Brain pericyte (primary cell): ENCODE measurements around the gene ANP32D.
"Not testable (repeated sequence)": the region's sequence is repeated elsewhere in the genome, so short reads cannot be mapped to it uniquely, and the experiment has no call there.

Source experiments
- DNase-seq: peaks from one replicate; pipeline ENCODE4 v3.0.0-alpha.2; 2012; ENCODE audit warnings: low read depth, low spot score

ANP32D gene

GRCh38 chr12:48500281-48500680 is 27.9 kb downstream of the ANP32D start:
- not testable (repeated sequence) for DNase-seq

- DNase-seq, result not testable (repeated sequence)
Measured at GRCh38 chr12:48506836-48507235, 34.5 kb downstream of the ANP32D start.

GRCh38 chr12:48508987-48509386 is 36.6 kb downstream of the ANP32D start:
- DNase-seq, result no peak

GRCh38 chr12:48510111-48510510 is 37.8 kb downstream of the ANP32D start:
- no peak for DNase-seq

- DNase-seq, result no peak
Measured at GRCh38 chr12:48512855-48513254, 40.5 kb downstream of the ANP32D start.

- no peak for DNase-seq
Measured at GRCh38 chr12:48514728-48515127, 42.4 kb downstream of the ANP32D start.

- not testable (repeated sequence) for DNase-seq
Measured at GRCh38 chr12:48520381-48520780, 48.0 kb downstream of the ANP32D start.
